Umbilical cord (tissue), 2 donors: ENCODE data around the gene TIE1. TPM values are rescaled to one million over a fixed set of nuclear protein-coding genes. Genes with fewer than 3 reads are reported as not detected.

Source experiments
- DNase-seq: peaks from one replicate; pipeline ENCODE4 v3.0.0-alpha.2; 2015; ENCODE audit warnings: low spot score
- total RNA-seq: library from RNA; depleted of rRNA; stranded (reverse); fragments of >200 nt; gene quantifications from one replicate; pipeline ENCODE4 v1.2.3, GENCODE V29; 2014; ENCODE audit warnings: low replicate concordance; ENCODE audit not compliant: insufficient read depth

TIE1 gene
- total RNA-seq = 17.1 TPM

DNA sequence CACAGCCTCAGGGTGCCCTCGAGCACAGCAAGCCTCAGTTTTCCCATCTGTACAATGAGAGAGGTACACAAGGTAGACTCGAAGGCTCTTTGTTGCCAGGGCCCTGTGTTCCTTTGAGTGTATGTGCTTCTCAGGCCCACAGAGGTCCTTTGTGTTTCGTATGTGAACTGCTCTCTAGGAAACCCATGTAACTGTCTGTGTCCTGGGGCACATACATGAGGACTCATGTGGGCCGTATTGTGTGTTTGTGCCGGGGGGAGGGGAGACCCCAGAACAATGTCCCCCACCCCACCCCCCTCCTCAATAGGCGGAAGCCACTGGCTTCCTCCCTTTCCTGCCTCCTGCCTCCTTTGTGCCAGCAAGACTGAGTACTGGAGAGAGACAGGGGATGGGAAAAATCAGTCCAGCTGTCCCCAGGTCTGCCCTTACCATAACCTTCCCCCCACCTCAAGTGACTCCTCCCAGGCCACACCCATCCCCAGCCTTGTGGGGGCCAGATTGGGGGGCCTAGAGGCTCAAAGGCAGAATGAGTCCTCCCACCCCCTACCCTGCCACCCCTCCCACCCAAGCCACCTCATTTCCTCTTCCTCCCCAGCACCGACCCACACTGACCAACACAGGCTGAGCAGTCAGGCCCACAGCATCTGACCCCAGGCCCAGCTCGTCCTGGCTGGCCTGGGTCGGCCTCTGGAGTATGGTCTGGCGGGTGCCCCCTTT, at the start of gene TIE1:
TSS of gene TIE1 (plus strand) at position 605 of the 717 bp plus-strand sequence. CDS start at position 695, 90 bp downstream.
- peak; percentile 15 for DNase-seq

DNA sequence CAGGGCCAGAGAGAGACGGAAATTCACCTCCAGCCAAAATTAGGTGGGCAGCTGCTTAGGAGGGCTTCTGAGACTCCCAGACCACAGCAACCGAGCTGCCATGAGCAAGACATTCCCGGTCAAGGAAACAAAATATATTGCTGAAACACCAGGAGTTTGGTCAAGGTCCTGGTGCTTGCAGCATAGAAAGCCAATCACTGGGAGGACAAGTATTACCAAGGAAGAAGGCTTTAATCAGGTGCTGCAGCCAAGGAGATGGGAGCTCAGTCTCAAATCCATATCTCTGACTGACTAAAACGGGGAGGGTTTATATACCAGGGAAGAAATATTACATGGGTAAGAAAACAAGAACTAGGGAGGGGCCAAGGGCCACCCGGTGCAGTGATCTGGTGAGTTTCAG, 49.8 kb upstream of the TIE1 start:
- no peak for DNase-seq

DNA sequence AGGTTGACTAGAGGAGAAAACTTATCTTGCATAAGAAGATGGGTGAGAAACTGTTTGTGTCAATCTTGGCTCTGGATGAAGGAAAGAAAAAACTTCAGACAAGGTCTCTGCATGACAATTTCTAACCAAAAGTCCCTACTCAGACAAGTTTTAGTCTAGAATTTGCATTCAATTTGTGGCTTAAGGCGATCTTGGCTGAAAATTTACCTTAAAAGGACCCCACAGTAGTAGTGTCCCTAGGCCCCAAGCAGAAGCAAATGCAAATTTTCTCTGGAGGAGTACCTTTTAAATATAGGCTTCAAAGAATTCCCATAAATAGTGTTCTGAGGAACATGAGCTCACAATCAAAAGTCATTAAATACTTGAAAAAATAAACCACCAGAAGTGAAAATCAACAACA, 48.6 kb upstream of the TIE1 start:
- no peak for DNase-seq

- no peak for DNase-seq
These were observed 47.6 kb upstream of the TIE1 start for GRCh38 chr1:43253173-43253572.

GRCh38 chr1:43253876-43254275, 46.9 kb upstream of the TIE1 start:
- DNase-seq = no peak

- DNase-seq = no peak
These were observed 45.2 kb upstream of the TIE1 start for GRCh38 chr1:43255438-43256210.

DNA sequence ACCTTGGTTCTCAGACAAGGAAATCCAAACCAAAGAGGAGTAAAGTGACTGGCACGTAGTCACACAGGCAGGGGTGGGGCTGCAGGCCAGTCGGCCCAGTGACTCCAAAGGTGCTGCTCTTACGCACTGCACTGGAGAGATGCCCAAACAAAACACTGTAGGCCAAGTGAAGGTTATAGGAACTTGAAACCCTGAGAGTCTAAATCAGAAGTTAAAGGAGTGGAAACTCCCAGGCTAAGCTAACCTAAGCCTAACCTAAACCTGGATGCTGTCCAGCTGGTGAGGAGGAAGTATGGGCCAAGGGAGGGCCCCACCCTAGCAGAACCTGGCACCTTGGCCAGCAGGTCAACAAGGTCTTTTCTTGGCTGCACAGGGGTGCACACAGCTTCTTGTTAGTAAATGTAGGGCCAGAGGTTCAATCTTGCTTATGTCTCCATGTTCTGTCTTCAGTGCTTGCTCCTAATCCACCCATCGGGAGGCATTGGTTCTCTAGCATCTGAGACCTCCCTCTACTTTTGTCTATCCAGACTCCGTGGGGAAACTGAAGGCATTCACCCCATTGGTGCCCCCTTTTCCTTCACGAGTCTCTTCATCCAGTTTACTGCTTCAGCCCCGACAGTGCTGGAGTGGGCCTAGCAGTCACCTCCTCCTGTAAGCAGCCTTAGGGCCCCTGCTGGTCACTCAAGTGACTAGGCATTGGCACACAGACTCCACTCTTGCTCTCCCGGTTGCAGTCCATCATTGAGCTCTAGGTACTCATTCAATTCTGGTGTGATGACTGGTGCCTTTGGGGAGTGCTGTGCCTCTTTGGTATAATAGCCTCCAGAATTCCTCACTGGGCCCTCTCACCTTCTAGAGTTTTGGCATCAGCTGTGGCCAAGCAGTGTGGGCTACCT, 43.9 kb upstream of the TIE1 start:
- DNase-seq = no peak

GRCh38 chr1:43258370-43258769, 42.4 kb upstream of the TIE1 start:
- no peak for DNase-seq

DNA sequence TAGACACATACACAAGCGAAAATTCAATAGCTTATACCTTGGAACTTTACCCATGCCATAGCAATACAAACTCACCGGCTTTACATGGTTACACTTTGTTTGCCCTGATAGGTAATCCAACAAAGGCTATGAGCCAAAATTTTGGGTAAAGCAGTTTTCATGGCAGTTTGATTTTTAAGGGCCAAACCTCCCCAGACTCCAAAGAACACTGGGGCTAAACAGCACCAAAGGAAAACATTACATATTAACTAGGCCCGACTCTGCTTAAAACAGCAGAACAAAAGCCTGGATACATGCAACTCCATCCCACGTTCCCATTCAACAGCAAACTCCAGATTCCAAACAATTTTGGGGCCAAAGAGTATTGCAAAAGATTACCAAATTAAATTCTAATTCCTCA, 35.4 kb upstream of the TIE1 start:
- DNase-seq = no peak

DNA sequence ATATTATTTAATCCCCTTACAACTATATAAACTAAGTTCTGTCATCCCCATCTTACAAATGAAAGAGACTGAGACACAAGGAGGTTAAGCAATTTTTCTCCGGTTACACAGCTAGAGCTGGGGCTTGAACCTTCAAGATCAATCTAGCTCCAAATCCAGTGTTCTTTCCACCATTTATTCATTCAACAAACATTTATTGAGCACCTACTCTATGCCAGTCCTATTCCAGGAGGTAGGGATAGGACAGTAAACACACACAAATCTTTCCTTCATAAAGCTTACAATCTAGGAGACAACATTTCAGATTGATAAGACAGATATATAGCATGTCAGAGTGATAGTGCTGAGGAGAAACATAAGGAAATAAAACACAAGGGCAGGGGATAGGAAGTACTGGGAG, 33.9 kb upstream of the TIE1 start:
- no peak for DNase-seq

DNA sequence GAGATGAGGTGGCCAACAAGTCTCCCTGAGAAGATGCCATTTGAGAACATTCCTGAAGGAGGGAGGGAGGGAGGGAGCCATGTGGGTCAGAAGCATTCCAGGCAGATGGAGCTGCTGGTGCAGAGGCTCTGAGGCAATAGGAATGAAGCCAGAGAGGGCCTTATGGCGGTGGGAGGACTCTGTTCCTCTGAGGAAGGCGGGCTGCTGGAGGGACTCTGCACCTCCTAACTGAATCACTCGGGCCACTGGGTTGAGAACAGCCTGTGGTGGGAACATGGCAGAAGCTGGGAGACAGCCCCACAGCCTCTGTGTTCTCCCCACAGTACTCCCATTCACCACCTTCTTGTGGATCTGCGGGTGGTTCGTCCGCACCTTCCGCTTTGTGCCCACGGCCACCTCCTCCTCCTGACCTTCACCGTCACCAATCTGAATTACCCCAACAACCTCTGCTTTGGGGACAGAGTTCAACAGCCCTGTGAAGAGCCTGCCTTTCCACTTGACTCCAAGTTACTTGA, 33.4 kb upstream of the TIE1 start:
- DNase-seq = peak; percentile 12

DNA sequence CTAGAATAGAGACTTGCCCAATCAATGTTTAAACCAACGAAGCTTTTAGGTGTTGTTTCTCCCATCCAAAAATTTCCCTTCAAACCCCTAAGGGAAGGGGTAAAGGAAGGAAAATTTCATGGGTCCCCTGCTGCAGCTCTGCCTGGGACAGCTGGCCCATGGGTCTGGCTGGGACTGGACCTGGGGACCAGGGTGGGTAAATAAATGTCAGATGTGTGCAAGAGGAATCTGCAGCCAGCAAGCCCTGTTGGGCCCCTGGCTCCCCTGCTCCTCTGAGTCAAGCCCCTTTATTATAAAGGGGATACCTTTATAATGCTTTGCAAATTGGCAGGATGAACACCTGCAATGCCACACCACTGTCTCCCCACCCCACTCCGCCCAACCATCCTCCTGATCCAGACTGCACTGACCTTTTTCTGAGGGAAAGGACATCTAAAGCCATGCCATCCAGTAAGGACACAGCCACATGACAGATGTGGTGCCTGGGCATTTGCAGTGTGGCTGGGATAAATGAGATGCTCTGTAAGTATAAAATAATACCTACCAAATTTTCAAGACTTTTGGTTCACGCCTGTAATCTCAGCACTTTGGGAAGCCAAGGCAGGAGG, 32.9 kb upstream of the TIE1 start:
- no peak for DNase-seq

GRCh38 chr1:43269627-43270375, 31.0 kb upstream of the TIE1 start, which contains the start of gene TMEM125:
Gene TMEM125 (plus strand): TSS chr1:43269983. CDS start chr1:43272723, 2,740 bp downstream.
- no peak for DNase-seq

DNA sequence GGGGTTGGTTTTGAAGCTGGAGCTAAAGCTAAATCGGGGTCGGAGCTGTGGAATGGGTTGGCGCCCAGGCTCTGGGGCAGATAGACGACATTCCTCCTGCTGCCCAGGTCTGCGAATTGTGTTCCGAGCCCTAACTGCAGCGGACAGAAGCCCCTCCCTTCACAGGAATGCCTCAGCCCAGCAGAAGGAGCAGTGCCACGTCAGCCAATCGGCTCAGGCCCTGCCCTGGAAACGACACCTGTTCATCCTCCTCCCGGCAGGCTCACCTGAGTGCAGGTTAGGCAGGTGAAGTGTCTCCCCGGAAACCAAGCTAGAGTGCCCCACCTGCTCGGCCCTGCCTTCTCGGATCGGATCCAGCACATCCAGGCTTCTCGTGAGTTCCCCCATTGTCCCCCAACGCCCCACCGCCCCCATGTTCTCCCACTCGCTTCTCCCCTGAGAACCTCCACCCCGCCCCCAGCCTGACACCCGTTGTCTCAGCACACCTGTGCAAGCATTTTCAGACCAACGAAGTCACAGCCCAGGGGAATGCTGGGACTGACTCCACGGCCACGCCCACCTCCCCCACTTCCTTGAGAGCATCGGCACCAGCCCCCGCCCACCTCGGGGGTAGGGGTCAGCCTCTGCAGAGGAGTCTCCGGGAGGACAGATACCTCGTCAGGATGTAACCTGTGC, 30.2 kb upstream of the TIE1 start:
- peak; percentile 54 for DNase-seq

GRCh38 chr1:43271186-43272118, 29.3 kb upstream of the TIE1 start:
- DNase-seq = no peak

GRCh38 chr1:43272161-43272560, 28.6 kb upstream of the TIE1 start:
- no peak for DNase-seq

GRCh38 chr1:43272576-43273571, 27.9 kb upstream of the TIE1 start:
- DNase-seq = no peak

- no peak for DNase-seq
These were observed 27.1 kb upstream of the TIE1 start for GRCh38 chr1:43273708-43274107.
